Tibial nerve (tissue), 4 donors: ENCODE data around the gene PLSCR3. TPM values are rescaled to one million over a fixed set of nuclear protein-coding genes. Genes with fewer than 3 reads are reported as not detected.
"Not testable (repeated sequence)": the region's sequence is repeated elsewhere in the genome, so short reads cannot be mapped to it uniquely, and the experiment has no call there.

Experiments
- DNase-seq, 2 donors: peaks; one replicate each; pipeline ENCODE4 v3.0.0-alpha.2; 2019; ENCODE audit warnings: low spot score in 2 of 2
- H3K27ac ChIP-seq, 4 donors: fragments of 200-600 bp; sonication (generic) in 3 of 4; one replicate each; pipeline ENCODE4 v1.5.1; 2017 to 2019; ENCODE audit warnings: mild to moderate bottlenecking in 1 of 4
- H3K27me3 ChIP-seq, 2 donors: fragments of 200-600 bp; sonication (generic) in 1 of 2; one replicate each; pipeline versions ENCODE4 v1.5.1 to v1.6.0; 2017 to 2019
- H3K36me3 ChIP-seq, 3 donors: fragments of 200-600 bp; sonication (generic); one replicate each; pipeline ENCODE4 v1.5.1; 2018 to 2019
- H3K4me1 ChIP-seq, 4 donors: fragments of 200-600 bp; sonication (generic) in 3 of 4; one replicate each; pipeline ENCODE4 v1.5.1; 2017 to 2019
- H3K4me3 ChIP-seq, 4 donors: fragments of 200-600 bp; sonication (generic) in 3 of 4; one replicate each; pipeline ENCODE4 v1.5.1; 2017 to 2019; ENCODE audit warnings: mild to moderate bottlenecking in 1 of 4, moderate library complexity in 1 of 4
- H3K9me3 ChIP-seq, 4 donors: fragments of 200-600 bp; sonication (generic) in 3 of 4; one replicate each; pipeline ENCODE4 v1.5.1; 2017 to 2019
- EP300 ChIP-seq, 2 donors: sonication (generic); formaldehyde crosslinking; IDR thresholded peaks; one replicate each; pipeline ENCODE4 v1.6.1; 2017; ENCODE audit warnings: antibody characterized with exemption in 2 of 2, mild to moderate bottlenecking in 1 of 2
- POLR2A ChIP-seq, 2 donors: fragments of 450-650 bp; IDR thresholded peaks; one replicate each; pipeline ENCODE4 v1.6.1; 2017; ENCODE audit warnings: antibody characterized with exemption in 2 of 2, mild to moderate bottlenecking in 2 of 2, moderate library complexity in 2 of 2
- WGBS, 2 donors: methylation state at CpG; one replicate each; pipeline ENCODE4 v1.1.5; 2018; 5-methylcytosine and 5-hydroxymethylcytosine counted together
- total RNA-seq, 4 donors: library from RNA; depleted of rRNA; stranded (reverse); fragments of >200 nt; gene quantifications; one replicate each; pipeline ENCODE4 v1.1.0, GENCODE V29; 2016
- TF ChIP-seq, protein P1 (sequence below), 5 experiments: fragments of 200-600 bp in 3 of 5; fragments of 450-650 bp in 2 of 5; sonication (generic) in 3 of 5; IDR thresholded peaks; one replicate each; pipeline ENCODE4 v1.5.1; 2016 to 2019; ENCODE audit warnings: antibody characterized with exemption in 5 of 5, mild to moderate bottlenecking in 3 of 5, moderate library complexity in 2 of 5

Gene PLSCR3
- total RNA-seq, 4 donors from 2014 or later, result 28.7 to 55.5 (median 42.9) TPM

DNA sequence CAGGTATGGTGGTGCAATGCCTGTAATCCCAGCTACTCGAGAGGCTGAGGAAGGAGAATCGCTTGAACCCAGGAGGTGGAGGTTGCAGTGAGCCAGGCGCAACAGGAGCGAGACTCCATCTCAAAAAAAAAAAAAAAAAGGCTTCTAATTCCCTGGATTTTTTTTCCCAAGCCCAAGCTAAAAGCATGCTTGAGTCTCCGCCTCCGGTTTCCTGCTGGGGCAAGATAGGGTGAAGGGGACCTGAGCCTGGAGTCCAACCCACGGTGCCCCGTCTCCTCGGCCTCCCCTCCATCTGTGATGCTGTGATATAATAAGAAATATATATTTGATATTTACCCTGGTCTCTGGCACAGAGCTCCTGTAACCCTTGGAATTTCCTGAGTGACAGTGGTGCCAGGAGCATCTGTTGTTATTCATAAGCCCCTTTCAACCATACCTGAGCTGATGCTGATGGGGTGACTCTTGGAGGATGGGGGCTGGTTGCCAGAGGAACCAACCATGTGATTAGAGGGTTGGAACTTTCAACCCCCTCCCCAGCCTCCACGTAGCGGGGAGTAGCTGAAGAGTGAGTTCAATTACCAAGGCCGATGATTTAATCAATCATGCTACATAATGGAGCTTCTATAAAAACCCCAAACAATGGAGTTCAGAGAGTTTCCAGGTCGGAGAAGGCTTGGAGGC, 26.3 kb downstream of the PLSCR3 start:
- Histone ChIP-seq H3K27ac (no peak overlapping the region), H3K36me3 (no peaks in the 10 kb centered on the region), H3K4me1 (no peaks in the 10 kb centered on the region), H3K9me3 (no peaks in the 10 kb centered on the region), H3K27me3 (no peaks in the 10 kb centered on the region), H3K4me3 (no peak overlapping the region)
- no peak for TF ChIP-seq EP300 (IDR thresholded peaks at IDR 0.05)
- no peak for TF ChIP-seq POLR2A (IDR thresholded peaks at IDR 0.05)
- TF ChIP-seq, protein P1, sequence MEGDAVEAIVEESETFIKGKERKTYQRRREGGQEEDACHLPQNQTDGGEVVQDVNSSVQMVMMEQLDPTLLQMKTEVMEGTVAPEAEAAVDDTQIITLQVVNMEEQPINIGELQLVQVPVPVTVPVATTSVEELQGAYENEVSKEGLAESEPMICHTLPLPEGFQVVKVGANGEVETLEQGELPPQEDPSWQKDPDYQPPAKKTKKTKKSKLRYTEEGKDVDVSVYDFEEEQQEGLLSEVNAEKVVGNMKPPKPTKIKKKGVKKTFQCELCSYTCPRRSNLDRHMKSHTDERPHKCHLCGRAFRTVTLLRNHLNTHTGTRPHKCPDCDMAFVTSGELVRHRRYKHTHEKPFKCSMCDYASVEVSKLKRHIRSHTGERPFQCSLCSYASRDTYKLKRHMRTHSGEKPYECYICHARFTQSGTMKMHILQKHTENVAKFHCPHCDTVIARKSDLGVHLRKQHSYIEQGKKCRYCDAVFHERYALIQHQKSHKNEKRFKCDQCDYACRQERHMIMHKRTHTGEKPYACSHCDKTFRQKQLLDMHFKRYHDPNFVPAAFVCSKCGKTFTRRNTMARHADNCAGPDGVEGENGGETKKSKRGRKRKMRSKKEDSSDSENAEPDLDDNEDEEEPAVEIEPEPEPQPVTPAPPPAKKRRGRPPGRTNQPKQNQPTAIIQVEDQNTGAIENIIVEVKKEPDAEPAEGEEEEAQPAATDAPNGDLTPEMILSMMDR (IDR thresholded peaks at IDR 0.05), result no peak
- 61 to 65% methylated on average over 13 of the region's 13 CpGs for WGBS, 2 donors
- DNase-seq, result no peak

DNA sequence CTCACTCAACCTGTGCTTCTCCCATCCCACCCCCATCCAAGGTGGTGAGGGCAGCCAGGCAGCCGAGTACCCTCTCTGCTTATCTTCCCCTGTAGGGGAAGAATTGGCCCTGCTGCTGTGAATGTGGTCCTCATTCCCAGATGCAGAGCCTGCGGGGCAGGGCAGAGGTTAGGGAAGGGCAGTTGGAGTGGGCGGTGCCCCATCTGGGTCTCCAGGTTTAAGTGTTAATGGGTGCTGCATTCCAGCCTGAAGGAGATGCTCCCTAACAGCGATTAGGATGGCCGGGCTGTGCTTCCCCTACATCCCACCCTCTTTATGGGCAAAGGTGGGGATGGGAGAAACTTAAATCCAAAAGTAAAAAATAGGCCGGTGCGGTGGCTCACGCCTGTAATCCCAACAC, 27.2 kb downstream of the PLSCR3 start:
- WGBS, 2 donors, result 70 to 83% methylated on average over 8 of the region's 8 CpGs
- Histone ChIP-seq H3K4me1 (no peaks in the 10 kb centered on the region), H3K27ac (no peak overlapping the region), H3K4me3 (no peak overlapping the region), H3K27me3 (no peaks in the 10 kb centered on the region), H3K9me3 (no peaks in the 10 kb centered on the region), H3K36me3 (no peaks in the 10 kb centered on the region)
- TF ChIP-seq EP300 (IDR thresholded peaks at IDR 0.05), result no peak
- TF ChIP-seq POLR2A (IDR thresholded peaks at IDR 0.05), result no peak
- TF ChIP-seq, protein P1 (IDR thresholded peaks at IDR 0.05), result no peak
- DNase-seq, result no peak

DNA sequence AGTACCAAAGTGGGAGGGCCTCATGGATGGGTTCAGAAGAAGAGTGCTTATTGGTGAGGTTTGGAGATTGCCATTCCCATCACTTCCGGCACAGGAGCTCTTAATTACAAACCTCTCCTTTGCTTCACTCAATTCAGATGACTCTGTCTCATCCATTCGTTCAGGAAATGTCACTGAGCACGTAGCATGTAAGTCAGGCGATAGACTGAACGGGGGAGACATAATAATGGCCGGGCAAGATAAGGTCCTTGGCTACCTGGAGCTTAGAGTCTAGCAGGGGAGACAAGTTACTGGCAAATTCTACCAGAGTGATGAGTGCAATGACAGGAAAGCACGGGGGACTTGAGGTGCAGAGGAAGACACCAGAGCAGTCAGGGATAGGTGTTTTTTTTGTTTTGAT, 28.4 kb downstream of the PLSCR3 start:
- not testable (repeated sequence) for H3K4me1 ChIP-seq, H3K27ac ChIP-seq, H3K36me3 ChIP-seq, DNase-seq, H3K9me3 ChIP-seq, H3K27me3 ChIP-seq, H3K4me3 ChIP-seq
- 92 to 93% methylated on average over 6 to 7 of the region's 7 CpGs for WGBS, 2 donors

DNA sequence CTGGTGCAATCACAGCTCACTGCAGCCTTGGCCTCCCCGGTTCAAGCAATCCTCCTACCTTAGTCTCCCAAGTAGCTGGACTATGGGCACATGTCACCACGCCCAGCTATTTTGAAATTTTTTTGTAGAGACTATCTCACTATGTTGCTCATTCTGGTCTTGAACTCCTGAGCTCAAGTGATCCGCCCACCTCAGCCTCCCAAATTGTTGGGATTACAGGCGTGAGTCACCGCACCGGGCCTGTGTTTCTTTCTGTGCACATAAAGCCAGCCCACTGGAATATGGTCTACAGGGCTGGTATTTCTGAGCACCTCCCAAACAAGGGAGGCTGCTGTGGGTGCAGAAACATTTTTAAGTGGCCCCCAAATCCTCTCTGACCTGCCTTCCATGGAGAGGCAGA, 31.0 kb downstream of the PLSCR3 start:
- WGBS, 2 donors, result 86 to 90% methylated on average over 6 of the region's 6 CpGs

DNA sequence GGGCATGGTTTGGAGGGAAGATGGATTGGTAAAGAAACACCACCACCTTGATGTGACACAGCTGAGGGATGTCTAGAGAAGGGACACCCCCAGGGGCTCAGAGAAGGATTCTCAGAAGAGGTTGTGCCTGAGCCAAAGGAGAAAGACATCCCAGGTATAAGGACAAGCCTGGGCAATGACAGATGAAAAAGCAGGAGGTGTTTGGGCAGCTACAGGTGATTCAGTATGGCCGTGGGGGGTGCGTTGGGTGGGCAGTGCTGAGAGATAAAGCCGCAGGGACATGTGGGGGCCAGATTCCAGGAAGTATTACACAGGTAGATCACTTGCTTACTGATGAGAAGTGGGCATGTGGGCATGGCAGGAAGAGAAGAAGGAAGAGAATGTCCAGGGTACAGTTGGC, 32.4 kb downstream of the PLSCR3 start:
- H3K27me3 ChIP-seq, result no peaks in the 10 kb centered on the region
- TF ChIP-seq EP300 (IDR thresholded peaks at IDR 0.05) (no peak), POLR2A (IDR thresholded peaks at IDR 0.05) (no peak)
- TF ChIP-seq, protein P1 (IDR thresholded peaks at IDR 0.05), result no peak
- no peak overlapping the region for H3K4me3 ChIP-seq
- no peaks in the 10 kb centered on the region for H3K36me3 ChIP-seq
- peaks cover 0 to 9% (median 3%) of the 10 kb centered on the region in 4 donors for H3K4me1 ChIP-seq
- 54 to 76% methylated on average over 3 of the region's 3 CpGs for WGBS, 2 donors
- H3K27ac ChIP-seq, result no peak overlapping the region
- no peaks in the 10 kb centered on the region for H3K9me3 ChIP-seq
- DNase-seq, result no peak

More for the DNA sequence above, 31.0 kb downstream of the PLSCR3 start:
- no peaks in the 10 kb centered on the region for H3K4me1 ChIP-seq
- DNase-seq, result no peak
- no peaks in the 10 kb centered on the region for H3K36me3 ChIP-seq
- H3K9me3 ChIP-seq, result no peaks in the 10 kb centered on the region
- no peak overlapping the region for H3K4me3 ChIP-seq
- no peaks in the 10 kb centered on the region for H3K27me3 ChIP-seq
- no peak overlapping the region for H3K27ac ChIP-seq
- TF ChIP-seq EP300 (IDR thresholded peaks at IDR 0.05) (no peak), POLR2A (IDR thresholded peaks at IDR 0.05) (no peak)
- TF ChIP-seq, protein P1 (IDR thresholded peaks at IDR 0.05), result no peak
